NCI-H345 (cell line): ENCODE results near the gene PLXNB2.

Source experiments
- DNase-seq: peaks from one replicate; lab custom pipeline; 2025; lab: John Stamatoyannopoulos, UW

Gene PLXNB2

GRCh38 chr22:50310031-50310722 lies 2.7 kb upstream of the PLXNB2 start:
- no peak for DNase-seq

- no peak for DNase-seq
These were observed 2.1 kb upstream of the PLXNB2 start for GRCh38 chr22:50309601-50309991.

GRCh38 chr22:50308986-50309600 lies 1.6 kb upstream of the PLXNB2 start:
- no peak for DNase-seq

- no peak for DNase-seq
These were observed 1.1 kb upstream of the PLXNB2 start for GRCh38 chr22:50308597-50308935.

GRCh38 chr22:50307890-50308596 lies 597 bp upstream of the PLXNB2 start:
- DNase-seq, result no peak

- DNase-seq, result peak; percentile 82
These were observed 1.4 kb downstream of the PLXNB2 start for GRCh38 chr22:50305923-50306566.

GRCh38 chr22:50305393-50305922 lies 2.0 kb downstream of the PLXNB2 start:
- DNase-seq, result no peak

GRCh38 chr22:50304528-50305392 lies 2.7 kb downstream of the PLXNB2 start:
- DNase-seq, result no peak

- DNase-seq, result no peak
These were observed 3.5 kb downstream of the PLXNB2 start for GRCh38 chr22:50303848-50304527.

GRCh38 chr22:50303515-50303847 lies 4.0 kb downstream of the PLXNB2 start:
- DNase-seq, result no peak

GRCh38 chr22:50302564-50302963 lies 4.9 kb downstream of the PLXNB2 start:
- DNase-seq, result no peak

GRCh38 chr22:50302041-50302541 lies 5.4 kb downstream of the PLXNB2 start:
- no peak for DNase-seq

- no peak for DNase-seq
These were observed 5.9 kb downstream of the PLXNB2 start for GRCh38 chr22:50301581-50301991.

GRCh38 chr22:50300620-50301257 lies 6.7 kb downstream of the PLXNB2 start:
- DNase-seq, result no peak

GRCh38 chr22:50299785-50300619 lies 7.4 kb downstream of the PLXNB2 start:
- DNase-seq, result no peak

- DNase-seq, result no peak
These were observed 8.3 kb downstream of the PLXNB2 start for GRCh38 chr22:50298937-50299784.

GRCh38 chr22:50298266-50298637 lies 9.2 kb downstream of the PLXNB2 start:
- DNase-seq, result no peak

GRCh38 chr22:50297510-50298265 lies 9.8 kb downstream of the PLXNB2 start:
- no peak for DNase-seq
